ENCODE data around the gene PGAP6.
A peak's percentile ranks its signal among the peaks of the same experiment; 100 is the strongest.
"Not testable (repeated sequence)": the region's sequence is repeated elsewhere in the genome, so short reads cannot be mapped to it uniquely, and the experiment has no call there.

The PGAP6 gene

DNA sequence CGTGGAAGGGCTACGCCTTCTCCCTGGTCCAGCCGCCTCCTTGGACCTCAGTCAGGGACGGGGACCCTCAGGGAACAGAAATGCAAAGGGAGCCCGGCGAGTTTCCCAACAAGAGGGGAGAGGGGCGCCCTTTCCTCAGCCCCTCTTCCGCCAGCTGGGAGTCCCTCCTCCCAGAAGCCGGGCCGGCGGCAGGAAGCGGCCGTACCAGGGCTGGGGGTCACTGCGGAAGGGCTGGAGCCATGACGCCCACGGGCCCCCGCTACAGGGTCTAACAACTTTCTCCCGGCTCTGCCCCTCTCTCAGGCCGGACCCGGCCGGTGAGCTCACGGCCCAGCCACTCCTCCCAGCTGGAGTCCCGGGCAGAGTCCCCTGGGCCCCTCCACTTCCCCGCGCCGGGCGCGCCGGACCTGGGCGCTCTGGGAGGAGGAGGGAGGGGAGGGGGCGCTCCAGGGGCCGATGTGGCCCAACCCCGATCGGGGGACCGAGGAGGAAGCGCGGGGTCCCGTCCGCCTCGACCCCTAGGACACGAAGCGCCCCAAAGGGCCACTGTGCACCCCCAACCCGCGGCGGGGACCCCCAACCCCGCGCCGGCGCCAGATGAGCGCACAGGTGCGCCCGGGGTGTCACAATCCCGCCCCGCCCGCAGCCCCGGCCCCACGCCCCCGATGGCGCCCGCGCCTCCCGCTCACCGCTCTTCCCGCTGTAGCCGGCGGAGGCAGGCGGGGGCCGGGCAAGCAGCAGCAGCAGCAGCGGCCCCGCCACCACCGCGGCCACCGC, 578 bp downstream of the PGAP6 start:
- H3K9me3 ChIP-seq (ENCODE audit: insufficient read depth, low read length): no peaks in the 10 kb centered on the region
- peak overlapping the region; percentile 95 for H3K9ac ChIP-seq (ENCODE audit: insufficient read length, low read depth)
- no peak for TF ChIP-seq ZNF274 (IDR thresholded peaks at IDR 0.05; ENCODE audit: low read depth, low read length)
- TF ChIP-seq YY1 (IDR thresholded peaks at IDR 0.05; ENCODE audit: insufficient read depth, insufficient read length): no peak
- TF ChIP-seq SUZ12 (IDR thresholded peaks at IDR 0.05; ENCODE audit: extremely low read depth, insufficient read depth, insufficient read length): no peak
- H3K4me1 ChIP-seq (ENCODE audit: insufficient read depth, insufficient read length): peaks cover 24% of the 10 kb centered on the region
- H3K27me3 ChIP-seq (ENCODE audit: insufficient read depth, insufficient read length): no peaks in the 10 kb centered on the region
- H3K4me3 ChIP-seq (ENCODE audit: insufficient read length, low read depth): peak overlapping the region; percentile 90
- peaks cover 18% of the 10 kb centered on the region for H3K36me3 ChIP-seq (ENCODE audit: insufficient read depth, insufficient read length, low read length)
- no peak for DNase-seq (ENCODE audit: low read depth, low spot score)

DNA sequence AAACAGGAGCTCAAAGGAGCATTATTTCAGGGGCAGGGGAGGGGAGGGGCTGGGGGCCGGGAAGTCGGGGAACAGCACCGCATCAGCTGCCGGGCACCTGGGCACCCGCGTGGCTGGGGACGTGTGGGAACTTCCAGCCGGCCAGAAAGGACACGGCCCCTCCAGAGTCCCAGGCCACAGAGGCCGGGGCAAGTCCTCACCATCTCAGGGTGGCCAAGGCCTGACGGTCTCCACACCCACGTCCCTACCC, 1.1 kb downstream of the PGAP6 start:
- H3K4me3 ChIP-seq (ENCODE audit: insufficient read length, low read depth): peak overlapping the region; percentile 90
- peaks cover 23% of the 10 kb centered on the region for H3K36me3 ChIP-seq (ENCODE audit: insufficient read depth, insufficient read length, low read length)
- H3K27me3 ChIP-seq (ENCODE audit: insufficient read depth, insufficient read length): no peaks in the 10 kb centered on the region
- H3K9me3 ChIP-seq (ENCODE audit: insufficient read depth, low read length): no peaks in the 10 kb centered on the region
- TF ChIP-seq SUZ12 (IDR thresholded peaks at IDR 0.05; ENCODE audit: extremely low read depth, insufficient read depth, insufficient read length) (no peak), ZNF274 (IDR thresholded peaks at IDR 0.05; ENCODE audit: low read depth, low read length) (no peak), YY1 (IDR thresholded peaks at IDR 0.05; ENCODE audit: insufficient read depth, insufficient read length) (no peak)
- peaks cover 24% of the 10 kb centered on the region for H3K4me1 ChIP-seq (ENCODE audit: insufficient read depth, insufficient read length)
- peak overlapping the region; percentile 95 for H3K9ac ChIP-seq (ENCODE audit: insufficient read length, low read depth)
- DNase-seq (ENCODE audit: low read depth, low spot score): no peak

DNA sequence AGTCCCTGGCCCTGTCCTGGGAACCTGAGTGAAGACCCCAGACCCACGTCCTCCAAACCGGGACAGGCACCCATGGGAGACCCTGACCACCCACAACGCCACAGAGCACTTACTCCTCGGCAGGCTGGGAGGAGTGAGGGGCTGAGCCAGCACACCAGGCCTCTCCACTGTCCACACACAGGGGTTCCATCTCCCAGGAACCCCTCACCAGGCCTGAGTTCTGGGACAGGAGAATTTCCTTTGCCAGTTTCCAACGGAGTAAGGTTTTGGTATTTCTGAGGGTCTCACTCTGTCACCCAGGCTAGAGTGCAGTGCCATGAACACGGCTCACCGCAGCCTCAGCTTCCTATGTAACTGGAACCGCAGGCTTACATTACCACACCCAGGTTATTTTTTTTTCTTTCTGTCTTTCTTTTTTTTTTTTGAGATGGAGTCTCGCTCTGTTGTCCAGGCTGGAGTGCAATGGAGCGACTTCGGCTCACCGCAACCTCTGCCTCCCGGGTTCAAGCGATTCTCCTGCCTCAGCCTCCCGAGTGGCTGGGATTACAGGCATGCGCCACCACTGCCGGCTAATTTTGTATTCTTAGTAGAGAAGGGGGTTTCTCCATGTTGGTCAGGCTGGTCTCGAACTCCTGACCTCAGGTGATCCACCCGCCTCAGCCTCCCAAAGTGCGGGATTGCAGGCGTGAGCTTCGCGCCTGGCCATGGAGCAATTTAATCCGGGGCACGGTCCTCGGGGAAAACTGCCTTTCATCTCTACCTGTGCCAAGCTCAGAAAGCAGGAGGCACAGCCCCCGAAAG, 1.6 kb downstream of the PGAP6 start:
- Histone ChIP-seq H3K27me3 (ENCODE audit: insufficient read depth, insufficient read length) (no peaks in the 10 kb centered on the region), H3K36me3 (ENCODE audit: insufficient read depth, insufficient read length, low read length) (peaks cover 26% of the 10 kb centered on the region), H3K9ac (ENCODE audit: insufficient read length, low read depth) (peak overlapping the region; percentile 95), H3K4me1 (ENCODE audit: insufficient read depth, insufficient read length) (peaks cover 24% of the 10 kb centered on the region), H3K9me3 (ENCODE audit: insufficient read depth, low read length) (no peaks in the 10 kb centered on the region), H3K4me3 (ENCODE audit: insufficient read length, low read depth) (peak overlapping the region; percentile 90)
- no peak for DNase-seq (ENCODE audit: low read depth, low spot score)
- TF ChIP-seq YY1 (IDR thresholded peaks at IDR 0.05; ENCODE audit: insufficient read depth, insufficient read length) (no peak), ZNF274 (IDR thresholded peaks at IDR 0.05; ENCODE audit: low read depth, low read length) (no peak), SUZ12 (IDR thresholded peaks at IDR 0.05; ENCODE audit: extremely low read depth, insufficient read depth, insufficient read length) (no peak)

GRCh38 chr16:379183-379960, 2.4 kb downstream of the PGAP6 start:
- peaks cover 34% of the 10 kb centered on the region for H3K36me3 ChIP-seq (ENCODE audit: insufficient read depth, insufficient read length, low read length)
- H3K4me3 ChIP-seq (ENCODE audit: insufficient read length, low read depth): no peak overlapping the region
- H3K9ac ChIP-seq (ENCODE audit: insufficient read length, low read depth): peak overlapping the region; percentile 95
- H3K9me3 ChIP-seq (ENCODE audit: insufficient read depth, low read length): no peaks in the 10 kb centered on the region
- H3K4me1 ChIP-seq (ENCODE audit: insufficient read depth, insufficient read length): peaks cover 25% of the 10 kb centered on the region
- DNase-seq (ENCODE audit: low read depth, low spot score): no peak
- H3K27me3 ChIP-seq (ENCODE audit: insufficient read depth, insufficient read length): no peaks in the 10 kb centered on the region
- TF ChIP-seq SUZ12 (IDR thresholded peaks at IDR 0.05; ENCODE audit: extremely low read depth, insufficient read depth, insufficient read length) (no peak), YY1 (IDR thresholded peaks at IDR 0.05; ENCODE audit: insufficient read depth, insufficient read length) (no peak), ZNF274 (IDR thresholded peaks at IDR 0.05; ENCODE audit: low read depth, low read length) (no peak)

DNA sequence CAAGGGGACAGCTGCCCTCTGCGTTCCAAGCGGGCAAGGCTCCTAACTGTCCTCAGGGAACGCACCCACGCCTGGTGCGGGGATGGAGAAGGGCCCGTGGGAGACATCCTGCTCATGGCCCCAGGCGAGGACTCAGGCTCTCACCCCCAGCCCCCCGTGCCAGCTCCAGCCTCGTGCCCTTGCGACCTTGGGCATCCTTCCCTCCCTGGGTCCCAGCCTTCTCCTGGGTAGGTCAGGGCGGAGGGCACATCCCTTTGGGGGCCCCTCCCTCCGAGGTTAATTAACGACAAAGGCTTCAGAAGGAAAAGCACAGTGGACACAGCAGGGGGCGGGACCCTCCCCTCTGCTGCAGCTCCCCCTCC, 3.0 kb downstream of the PGAP6 start:
- no peak for DNase-seq (ENCODE audit: low read depth, low spot score)
- peaks cover 20% of the 10 kb centered on the region for H3K4me1 ChIP-seq (ENCODE audit: insufficient read depth, insufficient read length)
- peaks cover 39% of the 10 kb centered on the region for H3K36me3 ChIP-seq (ENCODE audit: insufficient read depth, insufficient read length, low read length)
- no peaks in the 10 kb centered on the region for H3K9me3 ChIP-seq (ENCODE audit: insufficient read depth, low read length)
- TF ChIP-seq ZNF274 (IDR thresholded peaks at IDR 0.05; ENCODE audit: low read depth, low read length) (no peak), SUZ12 (IDR thresholded peaks at IDR 0.05; ENCODE audit: extremely low read depth, insufficient read depth, insufficient read length) (no peak), YY1 (IDR thresholded peaks at IDR 0.05; ENCODE audit: insufficient read depth, insufficient read length) (no peak)
- H3K27me3 ChIP-seq (ENCODE audit: insufficient read depth, insufficient read length): no peaks in the 10 kb centered on the region
- no peak overlapping the region for H3K4me3 ChIP-seq (ENCODE audit: insufficient read length, low read depth)
- no peak overlapping the region for H3K9ac ChIP-seq (ENCODE audit: insufficient read length, low read depth)

DNA sequence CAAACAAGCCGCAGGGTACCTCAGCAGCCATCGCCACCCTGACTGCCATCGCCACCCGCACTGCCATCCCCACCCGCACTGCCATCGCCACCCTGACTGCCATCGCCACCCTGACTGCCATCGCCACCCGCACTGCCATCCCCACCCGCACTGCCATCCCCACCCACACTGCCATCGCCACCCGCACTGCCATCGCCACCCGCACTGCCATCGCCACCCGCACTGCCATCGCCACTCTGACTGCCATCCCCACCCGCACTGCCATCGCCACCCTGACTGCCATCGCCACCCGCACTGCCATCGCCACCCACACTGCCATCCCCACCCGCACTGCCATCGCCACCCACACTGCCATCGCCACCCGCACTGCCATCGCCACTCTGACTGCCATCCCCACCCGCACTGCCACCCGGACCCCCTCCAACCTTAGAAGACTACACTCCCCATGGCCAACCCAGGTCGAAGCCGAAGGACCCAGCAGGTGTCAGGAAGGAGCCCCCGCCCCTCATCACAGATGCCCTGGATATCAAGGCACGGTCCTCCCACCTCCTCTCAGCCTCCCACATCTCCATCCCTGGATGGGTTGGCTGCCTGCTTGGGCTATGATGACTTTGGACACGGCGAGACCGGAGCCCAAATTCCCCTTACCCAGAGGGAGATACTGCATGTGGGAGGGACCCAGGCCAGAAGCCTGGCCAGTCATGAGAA, 3.5 kb downstream of the PGAP6 start:
- H3K9ac ChIP-seq (ENCODE audit: insufficient read length, low read depth); H3K4me3 ChIP-seq (ENCODE audit: insufficient read length, low read depth); H3K27me3 ChIP-seq (ENCODE audit: insufficient read depth, insufficient read length); DNase-seq (ENCODE audit: low read depth, low spot score); H3K9me3 ChIP-seq (ENCODE audit: insufficient read depth, low read length): not testable (repeated sequence)
- H3K36me3 ChIP-seq (ENCODE audit: insufficient read depth, insufficient read length, low read length): peaks cover 45% of the 10 kb centered on the region
- peaks cover 19% of the 10 kb centered on the region for H3K4me1 ChIP-seq (ENCODE audit: insufficient read depth, insufficient read length)
